Transverse colon (tissue), 4 donors: ENCODE results near the gene ENDOV. TPM values are rescaled to one million over a fixed set of nuclear protein-coding genes. Genes with fewer than 3 reads are reported as not detected.

ENCODE experiments used
- DNase-seq: peaks from one replicate; pipeline ENCODE4 v3.0.0-alpha.2; 2019
- H3K27ac ChIP-seq, 4 donors: fragments of 200-600 bp; sonication (generic); 2 replicates each; pipeline ENCODE4 v1.5.1; 2016 to 2018; ENCODE audit warnings: inconsistent platforms in 4 of 4
- H3K27me3 ChIP-seq: fragments of 200-600 bp; sonication (generic); 2 replicates; pipeline ENCODE4 v1.5.1; 2017; ENCODE audit warnings: inconsistent platforms
- H3K36me3 ChIP-seq, 4 donors: fragments of 200-600 bp; sonication (generic); 2 replicates each; pipeline ENCODE4 v1.5.1; 2017 to 2019; ENCODE audit warnings: inconsistent platforms in 4 of 4
- H3K4me1 ChIP-seq, 4 donors: fragments of 200-600 bp; sonication (generic); 2 replicates each; pipeline ENCODE4 v1.5.1; 2017 to 2020; ENCODE audit warnings: inconsistent platforms in 4 of 4
- H3K4me3 ChIP-seq, 4 donors: fragments of 200-600 bp; sonication (generic); 1 replicate in 1 of 4; 2 replicates in 3 of 4; pipeline versions ENCODE4 v1.5.1 to v1.6.1; 2017 to 2019; ENCODE audit warnings: inconsistent platforms in 4 of 4
- H3K9me3 ChIP-seq, 2 donors: fragments of 200-600 bp; sonication (generic); 2 replicates each; pipeline ENCODE4 v1.5.1; 2017 to 2019; ENCODE audit warnings: inconsistent platforms in 2 of 2
- CTCF ChIP-seq, 5 experiments: fragments of 200-600 bp in 3 of 5; fragments of 450-650 bp in 2 of 5; sonication (generic) in 3 of 5; IDR thresholded peaks; 1 replicate in 2 of 5; 2 replicates in 3 of 5; pipeline ENCODE4 v1.5.1; 2016 to 2017; ENCODE audit warnings: antibody characterized with exemption in 5 of 5, inconsistent platforms in 3 of 5, mild to moderate bottlenecking in 2 of 5, moderate library complexity in 1 of 5
- EP300 ChIP-seq: sonication (generic); formaldehyde crosslinking; IDR thresholded peaks from one replicate; pipeline ENCODE4 v1.6.1; 2017; ENCODE audit warnings: antibody characterized with exemption, low read depth
- POLR2A ChIP-seq: fragments of 450-650 bp; IDR thresholded peaks from one replicate; pipeline ENCODE4 v1.6.1; 2016; ENCODE audit warnings: antibody characterized with exemption, mild to moderate bottlenecking, moderate library complexity
- POLR2AphosphoS5 ChIP-seq, 3 donors: sonication (generic); formaldehyde crosslinking; IDR thresholded peaks; one replicate each; pipeline ENCODE4 v1.6.1; 2016; ENCODE audit warnings: antibody characterized with exemption in 3 of 3
- WGBS, 2 donors: methylation state at CpG; one replicate each; pipeline ENCODE4 v1.1.5; 2018; ENCODE audit warnings: low coverage in 1 of 2; 5-methylcytosine and 5-hydroxymethylcytosine counted together
- in situ Hi-C, 4 donors: fragments of 200-750 bp; cut with MboI; loops; one replicate each; pipeline versions ENCODE4 v1.15.0 to v1.15.1; 2017; ENCODE audit warnings: low sequenced_read_pairs in 3 of 4, low pct_ligation_motif_present in 1 of 4, low pct_unique_long_range_greater_than_20kb in 1 of 4
- intact Hi-C: fragments of 100-400 bp; cut with DNase I; formaldehyde crosslinking; loops from one replicate; pipeline ENCODE4 v1.15.1; 2023; ENCODE audit warnings: low total_unique reads
- total RNA-seq, 4 donors: library from RNA; depleted of rRNA; stranded (reverse); fragments of >200 nt; gene quantifications; one replicate each; pipeline ENCODE4 v1.1.0, GENCODE V29; 2016

Gene ENDOV
- total RNA-seq, 4 donors from 2014 or later, result 14.9 to 26.9 (median 19.9) TPM

DNA sequence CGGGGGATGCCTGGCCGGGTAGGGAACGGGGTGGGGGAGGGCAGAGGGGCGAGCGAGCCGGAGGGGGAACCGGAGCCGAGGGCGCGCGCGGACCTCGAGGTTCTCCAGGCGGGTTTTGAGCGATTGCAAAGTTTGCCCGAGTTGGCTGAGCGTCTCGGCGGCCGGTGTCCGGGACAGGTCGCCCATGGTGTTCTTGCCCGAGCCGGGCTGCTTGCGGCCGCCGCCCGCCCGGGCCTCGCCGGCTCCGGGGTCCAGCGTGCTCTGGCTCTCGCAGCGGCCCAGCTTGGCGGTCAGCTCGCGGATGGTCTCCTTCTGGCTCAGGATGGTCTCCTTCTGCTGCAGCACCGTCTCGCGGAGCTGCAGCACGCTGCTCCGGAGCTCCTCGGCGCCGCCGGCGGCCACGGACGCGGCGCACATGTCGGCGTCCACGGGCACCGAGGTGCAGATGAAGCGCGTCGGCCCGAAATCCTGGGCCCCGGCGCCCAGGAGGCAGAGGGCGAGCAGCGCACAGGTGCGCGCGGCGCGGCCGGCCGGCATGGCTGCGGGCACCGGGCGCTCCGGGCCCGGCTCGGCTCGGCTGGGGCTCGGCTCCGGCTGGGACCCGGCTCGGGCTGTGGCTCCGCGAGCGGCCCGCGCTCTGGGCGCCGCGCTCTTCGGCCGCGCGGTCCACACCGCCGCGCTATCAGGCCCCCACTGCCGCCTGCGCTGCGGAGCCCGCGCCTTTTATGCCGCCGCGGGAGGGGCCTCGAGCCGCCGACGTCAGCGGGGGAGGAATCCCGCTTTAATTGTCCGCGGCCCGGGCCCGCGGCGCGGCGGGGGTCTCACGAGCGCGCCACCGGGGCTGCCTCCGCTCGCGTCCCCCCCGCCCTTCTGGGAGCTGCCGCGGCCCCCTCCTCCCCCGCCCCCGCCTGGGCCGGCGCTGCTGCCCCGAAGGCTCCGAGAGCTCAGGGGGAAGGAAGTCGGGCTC lies 61.2 kb downstream of the ENDOV start, which contains the start of gene NPTX1:
Gene NPTX1 (minus strand): TSS at position 698 of the 967 bp plus-strand sequence. CDS start 161 bp downstream, at position 537.
- Histone ChIP-seq H3K9me3 (no peaks in the 10 kb centered on the region), H3K27ac (peak within 1 kb of the TSS; percentile 20 to 81 (median 52)), H3K4me1 (peaks cover 2 to 43% (median 39%) of the 10 kb centered on the region in 4 donors), H3K4me3 (peak within 1 kb of the TSS; percentile 24 to 50 (median 35)), H3K36me3 (no peaks in the 10 kb centered on the region), H3K27me3 (peaks cover 99% of the 10 kb centered on the region)
- intact Hi-C loops, result loop anchor here (5.0 kb wide), 1 partner anchor 49 kb away; no protein-coding TSS in a partner anchor
- in situ Hi-C loops, result no loop called here
- WGBS, 2 donors, result 5% methylated on average over 30 of the region's 136 CpGs; no CpG with 5 or more reads in 1 of the 2 donors
- TF ChIP-seq EP300, result no peak
- TF ChIP-seq POLR2AphosphoS5 (IDR thresholded peaks at IDR 0.05), result peak in 2 of 3 donors; percentile 5 to 22
- DNase-seq, result no peak

GRCh38 chr17:80476877-80477646 lies 62.1 kb downstream of the ENDOV start:
- no peak for DNase-seq
- in situ Hi-C loops (no loop called here), intact Hi-C loops (loop anchor here (5.0 kb wide), 1 partner anchor 50 kb away; no protein-coding TSS in a partner anchor)
- Histone ChIP-seq H3K4me3 (peak overlapping the region; percentile 1 to 50 (median 35)), H3K9me3 (no peaks in the 10 kb centered on the region), H3K27me3 (peaks cover 100% of the 10 kb centered on the region), H3K4me1 (peaks cover 2 to 43% (median 39%) of the 10 kb centered on the region in 4 donors), H3K36me3 (no peaks in the 10 kb centered on the region), H3K27ac (peak overlapping the region in 3 of 4 donors; percentile 19 to 81 (median 64))
- 2 to 7% methylated on average over 11 to 38 of the region's 84 CpGs for WGBS, 2 donors
- no peak for TF ChIP-seq EP300
- TF ChIP-seq POLR2A, result no peak
- TF ChIP-seq POLR2AphosphoS5 (IDR thresholded peaks at IDR 0.05), result no peak
- TF ChIP-seq CTCF (IDR thresholded peaks at IDR 0.05), result no peak

DNA sequence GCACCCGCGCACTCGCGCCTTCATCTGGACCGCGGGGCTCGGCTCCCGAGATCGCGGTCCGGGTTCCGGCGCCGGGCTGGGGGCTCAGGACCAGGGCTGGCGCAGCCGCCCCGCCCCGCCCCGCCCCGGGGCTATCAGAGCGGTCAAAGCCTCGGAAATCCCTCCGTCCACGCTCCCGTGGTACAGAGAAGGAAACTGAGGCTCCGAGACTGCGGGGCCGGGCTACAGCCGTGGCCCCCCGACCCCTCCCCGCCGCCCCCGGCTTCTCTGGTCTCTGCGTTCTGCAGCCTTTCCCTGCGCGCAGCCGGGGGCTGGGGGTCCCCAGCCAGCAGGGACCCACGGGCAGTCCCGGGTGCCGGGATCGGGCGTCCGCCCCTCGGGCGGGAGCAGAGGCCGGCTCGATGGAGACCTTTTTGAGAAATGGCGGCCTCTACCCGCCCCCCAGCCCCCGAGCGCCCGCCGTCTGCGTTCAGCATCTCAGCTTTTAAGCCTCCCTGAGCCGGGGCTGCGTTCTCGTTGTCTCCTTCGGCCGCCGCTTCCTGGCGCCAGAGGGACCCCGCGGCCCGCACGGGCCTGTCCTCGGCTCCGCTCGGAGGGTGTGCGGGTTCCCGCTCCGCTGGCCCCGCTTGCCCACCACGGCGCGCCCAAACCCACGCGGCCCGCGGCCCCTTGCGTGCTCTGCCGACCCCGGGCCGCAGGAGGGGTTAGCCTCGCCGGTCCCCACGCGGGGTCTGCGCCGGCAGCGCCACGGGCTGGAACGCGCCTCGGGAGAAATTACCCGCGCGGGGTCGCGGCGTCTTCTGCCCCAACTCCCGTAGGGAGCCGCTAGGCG lies 62.9 kb downstream of the ENDOV start:
- 18% methylated on average over 25 of the region's 103 CpGs; no CpG with 5 or more reads in 1 of the 2 donors for WGBS, 2 donors

More for the DNA sequence above, 62.9 kb downstream of the ENDOV start:
- intact Hi-C loops (loop anchor here (2.0 to 5.0 kb wide), 2 partner anchors 51 to 97 kb away; no protein-coding TSS in a partner anchor), in situ Hi-C loops (no loop called here)
- Histone ChIP-seq H3K9me3 (no peaks in the 10 kb centered on the region), H3K4me3 (peak overlapping the region in 3 of 4 donors; percentile 33 to 50 (median 37)), H3K36me3 (no peaks in the 10 kb centered on the region), H3K27ac (peak overlapping the region in 1 of 4 donors; percentile 81), H3K27me3 (peaks cover 100% of the 10 kb centered on the region), H3K4me1 (peaks cover 2 to 43% (median 39%) of the 10 kb centered on the region in 4 donors)
- TF ChIP-seq CTCF (IDR thresholded peaks at IDR 0.05), result peak in 3 of 5 experiments; percentile 29 to 42 (median 35)
- TF ChIP-seq POLR2AphosphoS5 (IDR thresholded peaks at IDR 0.05), result no peak
- DNase-seq, result peak; percentile 35
